Activated naive CD8-positive, alpha-beta T cell treated with anti-CD3 and anti-CD28 coated beads, Interleukin-2, amount 10 ng/mL, durations not matched to agents 7 days and 5 days (primary cell): ENCODE data around the gene PCCA. TPM values are rescaled to one million over a fixed set of nuclear protein-coding genes. Genes with fewer than 3 reads are reported as not detected.
"Not testable (repeated sequence)": the region's sequence is repeated elsewhere in the genome, so short reads cannot be mapped to it uniquely, and the experiment has no call there.

Source experiments
- ATAC-seq: fragments of 150-1000 bp; cut with Tn5 transposase; one replicate; pipeline ENCODE4 v1.10.0; 2021; ENCODE audit warnings: low read depth, moderate library complexity
- POLR2A ChIA-PET: fragments of 350-600 bp; sonication (Branson Sonifier 250); formaldehyde crosslinking; loops from one replicate; lab custom pipeline; 2021; ENCODE audit warnings: antibody characterized with exemption; lab: Charles Lee
- DNase-seq: peaks from one replicate; pipeline ENCODE4 v3.0.0; 2021
- H3K27ac Mint-ChIP-seq: one replicate; pipeline ENCODE4 v1.8.0; 2022; ENCODE audit warnings: mild to moderate bottlenecking, mixed read lengths
- H3K27me3 Mint-ChIP-seq: one replicate; pipeline ENCODE4 v1.8.0; 2022; ENCODE audit warnings: mild to moderate bottlenecking, moderate library complexity, mixed read lengths
- H3K36me3 Mint-ChIP-seq: one replicate; pipeline ENCODE4 v1.8.0; 2021; ENCODE audit warnings: mild to moderate bottlenecking, mixed read lengths
- H3K4me1 Mint-ChIP-seq: one replicate; pipeline ENCODE4 v1.8.0; 2021; ENCODE audit warnings: mixed read lengths
- H3K4me3 Mint-ChIP-seq: one replicate; pipeline ENCODE4 v1.8.0; 2022; ENCODE audit warnings: mild to moderate bottlenecking, moderate library complexity, mixed read lengths
- H3K9me3 Mint-ChIP-seq: one replicate; pipeline ENCODE4 v1.8.0; 2021; ENCODE audit warnings: mixed read lengths
- total RNA-seq, 2 experiments: library from RNA; stranded (reverse); gene quantifications; one replicate each; pipeline ENCODE4 v1.2.3, GENCODE V29; 2021

The PCCA gene
- 10 to 100 TPM; 14.5 to 16.5 TPM for total RNA-seq

DNA sequence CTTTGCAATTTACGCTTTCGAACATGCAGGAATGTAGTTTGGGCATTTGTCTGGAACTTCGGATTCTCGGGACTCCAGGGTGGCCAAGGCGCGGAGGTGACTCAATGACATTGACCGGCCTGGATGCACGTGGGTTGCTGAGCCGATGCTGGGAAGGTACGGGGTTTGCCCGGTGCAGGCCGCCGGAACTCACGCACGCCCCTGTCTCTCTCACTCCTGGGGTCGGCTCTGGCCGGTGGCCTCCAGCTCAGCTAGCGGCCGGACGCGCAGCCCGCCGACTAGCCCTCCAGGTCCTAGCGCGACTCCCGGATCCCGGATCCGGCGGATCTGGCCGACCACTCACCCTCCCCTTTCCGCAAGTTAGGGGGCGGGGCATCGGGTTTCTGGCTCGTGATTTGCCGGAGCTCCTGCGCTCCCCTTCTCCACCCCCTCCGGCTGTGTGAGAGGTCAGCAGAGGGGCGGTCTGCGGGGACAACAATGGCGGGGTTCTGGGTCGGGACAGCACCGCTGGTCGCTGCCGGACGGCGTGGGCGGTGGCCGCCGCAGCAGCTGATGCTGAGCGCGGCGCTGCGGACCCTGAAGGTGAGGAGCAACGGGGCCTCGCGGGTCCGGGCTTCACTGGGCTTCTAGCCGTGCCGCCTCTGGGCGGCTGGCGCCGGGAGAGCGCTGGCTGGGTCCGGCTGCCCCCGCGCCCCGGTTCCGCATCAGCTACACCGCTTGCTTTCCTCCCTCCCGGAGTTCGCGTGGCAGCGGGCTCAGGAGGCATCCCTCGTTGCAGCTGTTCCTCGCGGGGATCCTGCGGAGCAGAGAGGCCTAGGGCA is at the start of gene PCCA:
Gene PCCA (plus strand): TSS at position 450 of the 821 bp plus-strand sequence. CDS start 28 bp downstream, at position 478.
- H3K36me3 Mint-ChIP-seq: peaks cover 8% of the 10 kb centered on the region
- no peaks in the 10 kb centered on the region for H3K27me3 Mint-ChIP-seq
- DNase-seq: peak; percentile 84
- H3K27ac Mint-ChIP-seq: peak within 1 kb of the TSS; percentile 86
- peaks cover 21% of the 10 kb centered on the region for H3K4me1 Mint-ChIP-seq
- H3K9me3 Mint-ChIP-seq: no peaks in the 10 kb centered on the region
- ATAC-seq: peak; percentile 84
- POLR2A ChIA-PET: interaction anchor here (1.0 kb wide), 1 partner anchor 433 kb away, joined by 4 read pairs; no protein-coding TSS in a partner anchor
- H3K4me3 Mint-ChIP-seq: peak within 1 kb of the TSS; percentile 94

GRCh38 chr13:100039740-100040139 is 49.2 kb upstream of the PCCA start:
- POLR2A ChIA-PET: no interaction called here
- H3K9me3 Mint-ChIP-seq: no peaks in the 10 kb centered on the region
- no peak for ATAC-seq
- H3K27ac Mint-ChIP-seq: no peak overlapping the region
- H3K4me3 Mint-ChIP-seq: no peak overlapping the region
- DNase-seq: no peak
- no peaks in the 10 kb centered on the region for H3K4me1 Mint-ChIP-seq
- H3K27me3 Mint-ChIP-seq: no peaks in the 10 kb centered on the region
- H3K36me3 Mint-ChIP-seq: no peaks in the 10 kb centered on the region

- Mint-ChIP-seq H3K9me3 (no peaks in the 10 kb centered on the region), H3K27me3 (no peaks in the 10 kb centered on the region), H3K36me3 (no peaks in the 10 kb centered on the region), H3K27ac (no peak overlapping the region), H3K4me1 (no peaks in the 10 kb centered on the region), H3K4me3 (no peak overlapping the region)
- POLR2A ChIA-PET: no interaction called here
- ATAC-seq (no peak), DNase-seq (no peak)
Measured at GRCh38 chr13:100040196-100040595, 48.7 kb upstream of the PCCA start.

DNA sequence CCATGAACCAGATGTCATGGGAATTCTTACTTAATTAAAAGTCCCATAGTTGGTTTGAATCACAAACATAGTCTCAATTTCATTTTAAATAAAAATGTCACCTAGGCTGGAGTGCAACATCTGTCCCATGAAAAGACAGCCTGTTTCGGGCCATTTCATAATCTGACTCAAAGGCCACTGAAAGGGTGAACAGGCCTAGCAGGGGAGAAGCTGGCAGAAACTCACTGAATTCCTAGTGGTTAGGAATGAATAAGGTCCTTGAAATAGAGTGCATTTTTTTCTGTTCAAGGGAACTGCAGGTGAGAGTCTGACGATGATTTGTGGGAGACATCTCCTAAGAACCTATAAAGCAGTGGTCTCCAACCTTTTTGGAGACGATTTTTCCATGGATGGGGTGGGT is 44.0 kb upstream of the PCCA start:
- POLR2A ChIA-PET: no interaction called here
- Mint-ChIP-seq H3K9me3 (no peaks in the 10 kb centered on the region), H3K27me3 (no peaks in the 10 kb centered on the region), H3K27ac (no peak overlapping the region), H3K36me3 (no peaks in the 10 kb centered on the region), H3K4me1 (no peaks in the 10 kb centered on the region), H3K4me3 (no peak overlapping the region)
- ATAC-seq (no peak), DNase-seq (no peak)

- Mint-ChIP-seq H3K4me3 (no peak overlapping the region), H3K4me1 (no peaks in the 10 kb centered on the region), H3K9me3 (no peaks in the 10 kb centered on the region), H3K27me3 (no peaks in the 10 kb centered on the region), H3K27ac (no peak overlapping the region), H3K36me3 (no peaks in the 10 kb centered on the region)
- ATAC-seq (no peak), DNase-seq (no peak)
- POLR2A ChIA-PET: no interaction called here
Measured at GRCh38 chr13:100045355-100045754, 43.5 kb upstream of the PCCA start.

DNA sequence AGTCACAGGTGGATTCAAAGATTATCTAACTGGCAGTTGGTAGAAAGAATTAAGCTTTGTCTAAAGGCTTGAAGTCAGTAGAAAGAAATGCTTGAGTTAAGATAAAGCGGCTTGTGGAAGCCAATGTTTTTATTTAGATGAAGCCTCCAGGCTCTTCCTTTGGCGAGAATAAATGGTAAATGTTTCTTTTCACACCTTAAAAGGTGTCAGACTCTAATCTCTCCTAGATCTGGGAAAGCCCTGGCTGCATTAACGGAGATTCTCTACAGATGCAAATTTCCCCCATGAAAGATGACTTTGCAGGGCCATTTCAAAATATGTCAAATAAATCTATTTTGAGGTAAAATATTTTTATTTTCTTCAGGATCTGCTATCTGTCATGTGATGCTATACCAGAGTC is 37.8 kb upstream of the PCCA start:
- H3K4me1 Mint-ChIP-seq: no peaks in the 10 kb centered on the region
- ATAC-seq (no peak), DNase-seq (no peak)
- no peak overlapping the region for H3K4me3 Mint-ChIP-seq
- no peaks in the 10 kb centered on the region for H3K36me3 Mint-ChIP-seq
- POLR2A ChIA-PET: no interaction called here
- H3K9me3 Mint-ChIP-seq: no peaks in the 10 kb centered on the region
- peaks cover 5% of the 10 kb centered on the region for H3K27me3 Mint-ChIP-seq
- no peak overlapping the region for H3K27ac Mint-ChIP-seq

DNA sequence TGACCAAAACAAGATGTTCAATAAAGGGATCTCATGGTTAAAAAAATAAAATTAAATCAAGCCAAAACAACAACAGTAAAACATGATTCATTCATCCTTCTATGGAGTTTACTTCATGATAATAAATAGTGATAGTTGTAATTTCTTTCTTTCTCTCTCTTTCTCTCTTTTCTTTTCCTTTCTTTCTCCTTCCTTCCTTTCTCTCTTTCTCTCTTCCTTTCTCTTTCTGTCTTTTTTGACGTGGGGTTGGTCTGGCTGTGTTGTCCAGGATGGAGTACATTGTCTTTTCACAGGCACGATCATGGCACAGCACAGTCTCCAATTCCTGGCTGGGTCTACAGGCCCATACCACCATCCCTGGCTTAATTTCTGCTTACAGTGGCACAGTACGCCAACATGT is 29.1 kb upstream of the PCCA start:
- POLR2A ChIA-PET: no interaction called here
- Mint-ChIP-seq H3K27ac (no peak overlapping the region), H3K4me1 (no peaks in the 10 kb centered on the region), H3K9me3 (peaks cover 12% of the 10 kb centered on the region), H3K36me3 (peaks cover 4% of the 10 kb centered on the region), H3K27me3 (peaks cover 12% of the 10 kb centered on the region), H3K4me3 (no peak overlapping the region)
- ATAC-seq (no peak), DNase-seq (no peak)

DNA sequence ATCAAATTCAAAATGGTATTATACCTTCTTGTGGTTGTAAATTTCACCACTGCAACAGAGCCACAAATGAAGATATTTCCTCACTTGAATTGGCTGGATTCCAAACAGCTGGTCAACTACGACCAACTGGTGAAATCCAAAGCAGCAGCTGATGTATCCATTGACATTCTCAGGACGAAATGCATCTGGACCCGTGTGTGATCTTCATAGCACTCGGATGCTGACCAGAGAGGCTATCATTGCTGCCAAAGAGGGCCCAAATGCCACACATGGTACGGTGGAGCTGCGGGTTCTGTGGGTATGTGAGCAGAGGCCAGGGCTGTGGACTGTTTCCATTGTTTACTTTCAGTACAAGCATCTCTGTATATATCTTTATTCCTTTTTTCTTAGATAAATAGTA is 25.6 kb upstream of the PCCA start:
- Mint-ChIP-seq H3K27me3 (peaks cover 14% of the 10 kb centered on the region), H3K27ac (no peak overlapping the region), H3K36me3 (peaks cover 2% of the 10 kb centered on the region), H3K4me1 (no peaks in the 10 kb centered on the region), H3K4me3 (no peak overlapping the region), H3K9me3 (peaks cover 6% of the 10 kb centered on the region)
- ATAC-seq: no peak
- POLR2A ChIA-PET: no interaction called here
- DNase-seq: no peak

DNA sequence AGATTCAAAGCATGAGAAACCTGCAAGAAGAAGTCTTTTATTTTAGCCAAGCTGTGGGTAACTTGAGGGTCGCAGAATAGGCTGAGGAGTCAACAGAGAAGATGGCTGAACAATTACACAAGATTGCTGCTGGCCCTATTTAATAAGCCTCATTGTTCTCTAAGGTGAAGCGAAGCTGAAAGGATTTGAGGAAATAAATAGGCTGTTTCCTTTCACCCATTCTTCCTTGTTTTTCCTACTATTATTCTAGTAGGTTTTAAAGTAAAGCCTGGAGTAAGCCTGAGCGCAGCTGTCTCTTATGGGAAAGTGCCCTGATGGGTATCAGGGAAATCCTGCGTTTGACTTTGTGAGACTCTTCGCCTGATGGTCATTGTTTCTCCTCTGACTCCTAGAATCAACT is 25.0 kb upstream of the PCCA start:
- no peaks in the 10 kb centered on the region for H3K36me3 Mint-ChIP-seq
- ATAC-seq (no peak), DNase-seq (no peak)
- H3K4me3 Mint-ChIP-seq: no peak overlapping the region
- no peak overlapping the region for H3K27ac Mint-ChIP-seq
- no peaks in the 10 kb centered on the region for H3K4me1 Mint-ChIP-seq
- peaks cover 16% of the 10 kb centered on the region for H3K27me3 Mint-ChIP-seq
- peaks cover 2% of the 10 kb centered on the region for H3K9me3 Mint-ChIP-seq
- POLR2A ChIA-PET: no interaction called here

DNA sequence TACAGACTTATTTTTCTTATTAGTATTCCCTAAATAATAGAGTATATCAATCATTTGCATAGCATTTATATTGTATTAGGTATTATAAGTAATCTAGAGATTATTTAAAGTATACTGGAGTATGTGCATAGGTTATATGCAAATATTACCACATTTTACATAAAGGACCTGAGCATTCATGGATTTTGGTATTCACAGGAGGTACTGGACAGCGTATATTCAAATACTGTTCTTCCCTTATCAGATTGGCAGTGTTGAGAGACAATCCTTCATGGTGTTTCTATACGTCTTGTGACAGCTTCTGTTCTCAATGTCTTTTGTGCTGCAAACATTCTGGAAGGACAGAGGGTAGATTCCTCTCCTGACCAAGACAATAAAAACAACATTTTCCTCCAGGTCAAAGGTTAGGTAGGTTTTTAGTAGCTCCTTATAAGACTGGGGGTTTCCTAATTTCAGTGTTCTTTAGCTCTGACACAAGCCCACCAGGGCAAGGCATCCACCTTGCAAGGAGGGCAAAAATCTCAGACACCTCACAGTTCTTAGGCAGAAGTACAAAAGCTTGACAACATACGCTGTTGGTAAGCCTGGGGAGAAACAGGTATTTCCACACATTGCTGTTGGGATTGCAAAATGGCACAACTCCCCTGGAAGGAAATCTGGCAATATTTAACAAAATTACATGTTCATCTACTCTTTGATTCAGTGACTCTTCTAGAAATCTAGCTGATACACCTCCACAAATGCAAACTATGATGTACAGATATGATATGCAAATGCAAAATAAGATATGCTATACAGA is 20.6 kb upstream of the PCCA start:
- no peak for DNase-seq
- ATAC-seq: no peak
- POLR2A ChIA-PET: no interaction called here
- Mint-ChIP-seq H3K4me3 (no peak overlapping the region), H3K27me3 (peaks cover 10% of the 10 kb centered on the region), H3K9me3 (no peaks in the 10 kb centered on the region), H3K27ac (no peak overlapping the region), H3K4me1 (peaks cover 2% of the 10 kb centered on the region), H3K36me3 (no peaks in the 10 kb centered on the region)

DNA sequence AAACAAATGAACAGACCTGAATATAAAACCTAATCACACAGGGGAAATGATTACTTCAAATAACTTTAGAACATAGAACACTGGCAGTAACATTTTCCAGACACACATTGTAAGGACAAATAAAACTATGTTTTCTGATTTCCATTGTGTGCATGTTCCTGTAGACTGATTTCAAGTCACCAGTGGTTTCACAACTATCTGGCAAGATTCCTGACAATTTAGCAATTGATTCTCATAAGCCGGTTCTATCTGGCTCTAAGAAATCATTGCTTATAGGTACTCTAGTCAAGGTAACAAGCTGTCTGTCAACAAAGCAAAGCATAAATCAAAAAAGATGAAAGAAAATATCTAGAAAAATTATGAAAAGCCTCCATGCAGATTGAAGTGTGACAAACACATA is 19.6 kb upstream of the PCCA start:
- no peak overlapping the region for H3K27ac Mint-ChIP-seq

GRCh38 chr13:100075700-100076587 is 12.9 kb upstream of the PCCA start:
- H3K4me1 Mint-ChIP-seq: peaks cover 2% of the 10 kb centered on the region
- peaks cover 4% of the 10 kb centered on the region for H3K27me3 Mint-ChIP-seq
- H3K27ac Mint-ChIP-seq: no peak overlapping the region
- no peak overlapping the region for H3K4me3 Mint-ChIP-seq
- POLR2A ChIA-PET: no interaction called here
- DNase-seq: no peak
- H3K36me3 Mint-ChIP-seq: no peaks in the 10 kb centered on the region
- no peak for ATAC-seq
- H3K9me3 Mint-ChIP-seq: no peaks in the 10 kb centered on the region

More for the DNA sequence above, 19.6 kb upstream of the PCCA start:
- H3K36me3 Mint-ChIP-seq: no peaks in the 10 kb centered on the region
- H3K4me3 Mint-ChIP-seq: no peak overlapping the region
- H3K4me1 Mint-ChIP-seq: peaks cover 2% of the 10 kb centered on the region
- peaks cover 7% of the 10 kb centered on the region for H3K27me3 Mint-ChIP-seq
- DNase-seq (no peak), ATAC-seq (no peak)
- H3K9me3 Mint-ChIP-seq: no peaks in the 10 kb centered on the region
- POLR2A ChIA-PET: no interaction called here

DNA sequence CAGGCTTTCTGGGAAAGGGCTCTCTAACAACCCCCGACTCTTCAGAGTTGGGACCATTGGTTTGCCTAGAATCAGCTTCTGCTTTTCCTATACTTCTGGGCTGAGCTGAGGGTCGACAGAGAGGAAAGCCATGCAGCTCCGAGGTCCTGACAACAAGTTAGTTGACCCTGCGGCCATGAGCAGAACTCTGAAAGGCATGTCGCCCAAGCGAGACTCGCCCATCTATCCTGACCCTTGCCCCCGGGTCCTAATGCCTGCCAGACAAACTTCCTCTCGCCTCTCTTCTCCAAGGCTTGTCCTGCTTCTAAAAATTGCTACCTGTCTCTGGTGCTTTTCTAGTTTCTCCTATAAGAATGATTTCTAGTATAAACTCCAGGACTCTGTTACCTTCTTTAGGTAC is 9.9 kb upstream of the PCCA start:
- H3K36me3 Mint-ChIP-seq, H3K4me3 Mint-ChIP-seq, H3K27me3 Mint-ChIP-seq, H3K4me1 Mint-ChIP-seq, POLR2A ChIA-PET, ATAC-seq, H3K9me3 Mint-ChIP-seq, H3K27ac Mint-ChIP-seq, DNase-seq: not testable (repeated sequence)
